HCEC 1CT (cell line): ENCODE data around the gene MT1A.
A peak's percentile ranks its signal among the peaks of the same experiment; 100 is the strongest.

Experiments
- DNase-seq: peaks from one replicate; pipeline ENCODE4 v3.0.0-alpha.2; 2017

Gene MT1A

DNA sequence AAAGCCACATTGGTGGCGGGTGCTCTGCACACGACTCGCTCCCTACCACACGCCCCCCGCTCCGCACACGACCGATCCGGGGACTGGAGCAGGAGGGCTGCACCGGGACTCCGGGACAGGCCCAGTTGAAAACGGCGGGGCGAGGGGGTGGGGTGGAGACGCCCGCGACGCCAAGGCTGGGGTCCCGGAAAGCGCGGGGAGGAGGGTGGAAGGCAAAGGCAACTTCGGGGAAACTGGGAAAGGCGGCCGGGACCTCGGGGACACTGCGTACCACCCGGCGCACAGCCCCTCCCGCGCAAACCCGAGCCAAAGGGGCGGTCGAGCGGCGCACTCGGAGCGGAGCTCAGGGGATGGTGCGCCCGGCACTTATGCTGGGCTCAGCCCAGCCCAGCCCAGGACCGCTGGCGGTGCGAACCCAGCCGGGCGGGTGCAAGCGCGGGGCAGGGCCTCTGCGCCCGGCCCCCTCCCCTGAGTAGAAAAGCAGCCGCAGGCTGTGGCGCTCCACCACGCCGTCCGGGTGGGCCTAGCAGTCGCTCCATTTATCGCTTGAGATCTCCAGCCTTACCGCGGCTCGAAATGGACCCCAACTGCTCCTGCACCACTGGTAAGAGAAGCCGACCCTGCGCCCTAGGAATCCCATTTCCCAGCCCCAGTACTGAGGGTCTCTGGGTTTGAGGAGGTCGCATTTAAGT is 6.2 kb upstream of the MT1A start, which contains the start of gene MT1M:
Gene MT1M, plus strand, starts transcription at position 504 of the 692 bp plus-strand sequence. Its CDS starts 73 bp downstream, at position 577.
- DNase-seq = no peak

DNA sequence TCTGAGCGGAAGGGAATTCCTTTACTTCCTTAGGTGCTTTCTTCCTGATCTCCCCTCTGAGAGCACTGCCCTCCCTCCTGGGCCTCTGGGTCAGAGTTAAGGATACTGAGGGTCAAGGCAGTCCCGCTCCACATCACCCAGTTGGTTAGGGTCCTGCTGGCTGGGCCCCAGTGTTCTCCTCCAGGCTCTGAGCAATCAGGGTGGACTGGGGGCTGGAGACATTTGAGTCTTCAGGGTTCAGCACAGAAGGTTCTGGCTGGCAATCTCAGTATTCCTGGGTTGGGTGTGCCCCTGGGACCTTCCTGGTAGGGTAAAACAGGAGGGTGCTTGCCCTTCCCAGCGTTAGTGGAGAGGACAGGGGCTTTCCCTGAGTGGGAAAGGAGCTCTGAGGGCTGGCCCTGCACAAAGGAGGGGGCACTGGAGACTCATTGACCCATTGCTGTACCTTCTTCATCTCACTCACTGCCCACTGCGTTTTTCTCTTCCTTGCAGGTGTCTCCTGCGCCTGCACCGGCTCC is 5.6 kb upstream of the MT1A start:
- DNase-seq = no peak

DNA sequence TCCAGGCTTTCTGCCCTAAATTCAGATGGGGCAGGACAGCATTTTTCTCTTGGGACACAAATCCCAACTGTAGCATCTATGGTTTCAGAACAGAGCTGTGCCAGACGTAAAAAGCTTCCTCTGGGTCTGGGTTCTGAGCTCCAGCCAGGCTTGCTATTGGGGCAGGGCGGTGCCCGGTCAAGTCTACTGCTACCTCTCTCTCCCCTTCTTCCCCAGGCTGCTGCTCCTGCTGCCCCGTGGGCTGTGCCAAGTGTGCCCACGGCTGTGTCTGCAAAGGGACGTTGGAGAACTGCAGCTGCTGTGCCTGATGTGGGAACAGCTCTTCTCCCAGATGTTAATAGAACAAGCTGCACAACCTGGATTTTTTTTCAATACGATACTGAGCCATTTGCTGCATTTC is 4.9 kb upstream of the MT1A start:
- DNase-seq = no peak

DNA sequence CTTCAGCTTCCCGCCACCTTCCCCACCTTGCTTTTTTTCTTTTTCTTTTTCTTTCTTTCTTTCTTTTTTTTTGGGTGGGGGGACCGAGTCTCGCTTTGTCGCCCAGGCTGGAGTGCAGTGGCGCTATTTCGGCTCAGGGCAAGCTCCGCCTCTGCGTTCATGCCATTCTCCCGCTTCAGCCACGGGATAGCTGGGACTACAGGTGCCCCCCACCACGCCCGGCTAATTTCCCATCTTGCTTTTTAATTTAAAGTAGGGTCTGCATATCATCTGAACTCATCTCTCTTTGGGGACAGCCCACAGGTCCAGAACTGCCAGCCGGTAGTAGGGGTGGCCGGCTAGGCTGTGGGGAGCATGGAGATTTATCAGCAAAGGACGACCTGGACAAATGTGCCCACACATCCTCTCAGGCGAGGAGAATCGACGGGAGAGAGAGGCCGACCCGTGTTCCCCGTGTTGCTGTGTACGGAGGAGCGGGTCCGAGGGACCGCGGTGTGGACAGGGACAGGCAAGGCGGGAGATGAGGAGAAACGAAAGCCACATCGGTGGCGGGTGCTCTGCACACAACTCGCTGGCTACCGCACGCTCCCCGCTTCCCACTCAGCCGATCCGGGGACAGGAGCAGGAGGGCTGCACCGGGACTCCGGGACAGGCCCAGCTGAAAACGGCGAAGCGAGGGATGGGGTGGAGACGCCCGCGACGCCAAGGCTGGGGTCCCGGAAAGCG is 3.6 kb upstream of the MT1A start:
- DNase-seq = no peak

GRCh38 chr16:56635441-56635967 is 3.0 kb upstream of the MT1A start:
- no peak for DNase-seq

GRCh38 chr16:56636616-56637413 is 1.7 kb upstream of the MT1A start:
- DNase-seq = no peak

- no peak for DNase-seq
These were observed 579 bp downstream of the MT1A start for GRCh38 chr16:56639045-56639444.

DNA sequence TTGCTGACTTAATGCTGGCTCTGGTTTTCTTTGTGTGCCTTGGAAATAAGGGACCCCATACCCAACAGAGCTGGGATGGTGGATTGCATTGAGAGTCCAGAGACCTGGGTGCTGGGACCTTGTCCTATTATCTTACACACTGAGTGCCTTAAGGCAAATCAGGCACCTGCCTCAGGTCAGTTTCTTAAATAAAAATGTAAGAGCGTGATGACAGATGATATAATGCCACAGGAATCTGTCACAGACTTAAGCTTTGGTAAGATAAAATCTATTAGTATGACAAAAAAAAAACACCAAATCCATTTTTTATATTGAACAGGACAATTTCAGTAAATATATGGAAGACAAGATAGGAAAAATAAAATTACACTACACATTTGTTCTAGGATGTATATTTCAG is 1.6 kb downstream of the MT1A start:
- no peak for DNase-seq

GRCh38 chr16:56641166-56641565 is 2.7 kb downstream of the MT1A start:
- DNase-seq = no peak

DNA sequence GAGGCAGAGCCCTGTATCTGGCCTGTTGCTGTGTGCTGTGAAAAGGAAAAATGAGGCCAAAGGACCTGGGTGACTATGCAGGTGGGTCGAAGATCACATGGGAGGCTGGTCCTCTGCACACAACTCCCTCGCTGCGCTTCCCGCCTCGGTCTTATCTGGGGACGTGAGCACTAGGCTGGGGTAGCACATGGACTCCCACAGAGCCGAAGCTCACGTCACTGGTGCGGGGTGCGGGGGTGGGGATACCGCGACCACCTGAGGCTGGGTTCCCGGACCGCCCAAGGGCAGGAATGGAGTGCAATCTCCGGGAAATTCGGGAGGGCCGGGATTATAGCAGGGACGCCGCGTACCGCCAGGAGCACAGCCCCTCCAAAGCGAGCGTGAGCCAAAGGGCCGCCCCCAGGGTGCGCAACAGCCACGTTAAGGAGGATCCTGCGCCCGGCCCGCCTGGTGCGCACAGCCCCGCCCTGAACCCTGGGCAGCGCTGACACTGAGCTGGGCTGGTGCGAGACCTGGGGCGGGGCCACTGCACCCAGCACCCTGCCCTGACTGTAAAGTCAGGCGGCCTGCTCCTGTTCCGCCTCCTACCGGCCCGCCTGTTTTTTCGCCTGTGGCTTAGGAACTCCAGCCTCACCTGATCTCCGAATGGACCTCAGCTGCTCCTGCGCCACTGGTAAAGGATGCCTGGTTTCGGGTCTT is 4.8 kb downstream of the MT1A start:
- peak; percentile 46 for DNase-seq

DNA sequence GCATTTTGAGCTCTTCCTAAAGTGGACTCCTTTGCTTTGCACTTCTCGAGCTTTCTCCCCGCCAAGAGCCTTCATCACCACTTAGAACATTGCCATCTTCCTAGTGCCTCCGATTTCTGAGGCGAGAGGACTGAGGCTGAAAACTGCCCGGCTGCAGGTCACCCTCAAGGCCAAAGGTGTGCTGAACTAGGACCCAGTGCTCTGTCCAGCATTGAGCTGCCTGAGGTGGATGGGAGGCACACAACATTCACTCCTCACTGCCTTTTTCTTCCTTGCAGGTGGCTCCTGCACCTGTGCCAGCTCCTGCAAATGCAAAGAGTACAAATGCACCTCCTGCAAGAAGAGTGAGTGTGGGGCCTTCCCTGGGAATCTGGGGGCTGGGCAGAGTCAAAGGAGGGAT is 5.4 kb downstream of the MT1A start:
- DNase-seq = no peak

GRCh38 chr16:56645311-56645710 is 6.8 kb downstream of the MT1A start:
- no peak for DNase-seq

DNA sequence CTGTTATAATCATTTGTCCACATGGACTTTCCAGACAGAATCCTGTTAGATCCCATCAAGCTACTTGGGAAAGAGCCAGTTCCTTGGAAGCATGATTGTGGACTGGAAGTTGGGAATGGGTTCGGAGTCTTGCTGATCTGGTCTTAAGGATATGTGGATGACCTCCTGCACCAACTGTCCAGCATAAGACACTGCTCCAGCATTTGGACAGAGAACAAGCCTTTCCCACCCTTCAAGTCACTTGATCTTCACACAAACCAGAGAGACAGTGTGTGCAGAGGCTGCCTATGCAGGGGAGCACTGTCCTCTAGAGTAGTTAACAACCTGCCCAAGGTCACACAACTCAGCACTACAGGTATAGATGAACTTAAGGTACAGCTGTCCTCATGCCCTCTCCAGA is 7.4 kb downstream of the MT1A start:
- DNase-seq = no peak

DNA sequence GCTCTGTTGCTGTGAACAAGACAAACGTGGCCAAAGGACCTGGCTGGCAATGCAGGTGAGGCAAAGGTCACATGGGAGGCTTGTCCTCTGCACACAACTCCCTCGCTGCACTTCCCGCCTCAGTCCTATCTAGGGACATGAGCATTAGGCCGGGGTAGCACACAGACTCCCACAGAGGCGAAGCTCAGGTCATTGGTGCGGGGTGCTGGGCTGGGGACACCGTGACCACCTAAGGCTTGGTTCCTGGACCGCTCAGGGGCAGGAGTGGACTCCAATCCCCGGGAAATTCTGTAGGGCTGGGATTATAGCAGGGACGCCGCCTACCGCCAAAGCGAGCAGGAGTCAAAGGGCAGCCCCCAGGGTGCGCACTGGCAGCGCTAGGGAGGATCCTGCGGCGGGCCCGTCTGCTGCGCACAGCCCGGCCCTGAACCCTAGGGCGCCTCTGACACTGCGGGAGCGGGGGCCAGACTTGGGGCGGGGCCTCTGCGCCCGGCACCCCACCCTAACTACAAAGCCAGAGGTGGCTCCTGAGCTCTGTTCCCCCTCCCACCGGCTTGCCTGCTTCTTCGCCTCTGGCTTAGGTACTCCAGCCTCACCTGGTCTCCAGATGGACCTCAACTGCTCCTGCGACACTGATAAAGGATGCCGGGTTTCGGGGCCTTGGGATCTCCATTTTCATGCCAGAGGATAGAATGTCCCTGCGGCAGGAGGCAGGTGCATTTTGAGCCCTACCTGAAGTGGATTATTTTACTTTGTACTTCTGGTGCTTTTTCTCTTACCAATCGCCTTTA is 9.4 kb downstream of the MT1A start:
- DNase-seq = no peak

- no peak for DNase-seq
These were observed 10.8 kb downstream of the MT1A start for GRCh38 chr16:56649271-56649670.

DNA sequence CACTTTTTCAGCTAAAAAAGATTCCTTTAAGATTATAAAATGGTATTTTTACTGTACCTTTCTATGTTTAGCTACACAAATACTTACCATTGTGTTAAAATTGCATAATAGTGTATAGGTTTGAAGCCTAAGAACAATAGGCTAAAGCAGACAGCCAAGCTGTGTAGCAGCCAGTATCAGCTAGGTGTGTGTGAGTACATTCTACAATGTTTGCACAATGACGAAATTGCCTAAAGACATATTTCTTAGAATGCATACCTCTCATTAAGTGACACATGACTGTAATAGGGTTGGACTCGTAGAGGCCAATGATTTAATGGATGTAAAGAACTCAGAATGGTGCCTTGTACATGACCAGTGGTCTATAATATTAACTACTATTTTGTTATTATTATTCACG is 11.4 kb downstream of the MT1A start:
- DNase-seq = no peak

DNA sequence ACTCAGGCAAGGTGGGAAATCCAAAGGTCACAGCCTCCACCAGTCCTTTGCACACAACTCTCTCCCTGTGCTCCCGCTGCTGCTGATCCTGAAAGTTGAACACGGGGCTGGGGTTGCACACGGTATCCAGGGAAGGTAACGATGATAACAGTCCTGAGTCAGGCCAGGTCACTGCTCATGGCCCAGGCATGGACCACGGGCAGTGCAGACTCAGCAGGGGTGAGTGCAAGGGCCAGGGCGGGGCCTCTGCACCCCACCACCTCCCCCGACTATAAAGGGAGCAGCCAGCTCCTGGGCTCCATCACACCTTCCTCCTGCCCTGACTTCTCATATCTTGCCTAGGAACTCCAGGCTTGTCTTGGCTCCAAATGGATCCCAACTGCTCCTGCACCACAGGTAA is 13.1 kb downstream of the MT1A start, which contains the start of gene MT1B:
Gene MT1B, plus strand, starts transcription at position 301 of the 400 bp plus-strand sequence. Its CDS starts 68 bp downstream, at position 369.
- DNase-seq = no peak

DNA sequence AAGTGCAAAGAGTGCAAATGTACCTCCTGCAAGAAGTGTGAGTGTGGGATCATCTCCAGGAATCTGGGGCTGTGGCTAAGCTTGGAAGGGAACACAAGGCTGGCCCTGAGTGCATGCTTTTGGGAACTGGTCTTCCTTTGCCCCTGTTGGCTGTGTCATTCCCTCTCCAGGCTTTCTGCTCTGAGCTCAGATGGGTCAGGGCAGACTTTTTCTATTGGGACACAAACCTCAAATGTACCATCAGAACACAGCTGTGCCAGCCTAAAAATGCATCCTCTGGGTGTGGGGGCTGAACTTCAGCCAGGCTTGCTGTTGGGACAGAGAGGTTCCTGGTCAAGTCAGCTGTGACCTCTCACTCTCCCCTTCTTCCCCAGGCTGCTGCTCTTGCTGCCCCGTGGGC is 14.1 kb downstream of the MT1A start:
- DNase-seq = no peak

DNA sequence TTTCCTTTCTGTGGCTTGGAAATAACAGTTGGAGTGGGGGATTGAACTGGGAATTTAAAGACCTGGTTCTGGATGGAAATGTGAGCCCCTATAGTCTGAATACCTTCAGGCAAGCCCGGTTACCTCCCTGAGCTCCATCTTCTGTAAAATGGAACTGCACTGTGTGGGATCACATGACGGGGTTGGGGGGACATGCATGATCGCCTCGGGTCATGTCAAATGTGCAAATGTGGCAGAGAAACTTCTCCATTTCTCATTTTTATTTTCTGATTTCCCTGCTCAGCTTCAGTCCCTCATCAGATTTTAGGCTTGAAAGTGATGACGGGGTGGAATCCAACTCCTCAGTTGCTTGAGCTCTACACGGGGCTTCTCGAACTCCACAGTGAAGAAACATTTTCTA is 14.8 kb downstream of the MT1A start:
- no peak for DNase-seq

- DNase-seq = no peak
These were observed 19.3 kb downstream of the MT1A start, which contains the start of gene MT1F for GRCh38 chr16:56657555-56658326. Gene MT1F (plus strand): TSS chr16:56657959. CDS start chr16:56658059, 100 bp downstream.
